Endodermal cell (in vitro differentiated cells): ENCODE measurements around the gene CCKAR. TPM values are rescaled to one million over a fixed set of nuclear protein-coding genes. Genes with fewer than 3 reads are reported as not detected.

Experiments used
- DNase-seq: peaks from one replicate; pipeline ENCODE4 v3.0.0-alpha.2; 2017
- H3K27ac ChIP-seq: 2 replicates; pipeline ENCODE4 v1.5.1; 2013; ENCODE audit warnings: mild to moderate bottlenecking, low read depth, low read length, moderate library complexity
- H3K27me3 ChIP-seq: 2 replicates; pipeline ENCODE4 v1.6.1; 2013; ENCODE audit warnings: mild to moderate bottlenecking, low read length, moderate library complexity; ENCODE audit not compliant: insufficient read depth, control insufficient read depth, poor library complexity, severe bottlenecking
- H3K36me3 ChIP-seq: 2 replicates; pipeline ENCODE4 v1.7.0; 2013; ENCODE audit warnings: mild to moderate bottlenecking, low read length, moderate library complexity; ENCODE audit not compliant: control insufficient read depth, insufficient read depth
- H3K4me1 ChIP-seq: one replicate; pipeline ENCODE4 v1.7.0; 2013; ENCODE audit warnings: low read length; ENCODE audit not compliant: control insufficient read depth, insufficient read depth
- H3K4me3 ChIP-seq: 2 replicates; pipeline ENCODE4 v1.5.1; 2013; ENCODE audit warnings: mild to moderate bottlenecking, low read length, moderate library complexity
- H3K9ac ChIP-seq: 2 replicates; pipeline ENCODE4 v1.6.1; 2013; ENCODE audit warnings: mild to moderate bottlenecking, low read length, moderate library complexity; ENCODE audit not compliant: poor library complexity, severe bottlenecking; ENCODE audit errors: extremely low read depth
- H3K9me3 ChIP-seq: 2 replicates; pipeline ENCODE4 v1.6.1; 2013; ENCODE audit warnings: mild to moderate bottlenecking, low read length, moderate library complexity; ENCODE audit not compliant: control insufficient read depth
- H3K27ac Mint-ChIP-seq: 2 replicates; pipeline ENCODE4 v1.8.0; 2020; ENCODE audit warnings: mixed read lengths
- H3K27me3 Mint-ChIP-seq: 2 replicates; pipeline ENCODE4 v1.8.0; 2021; ENCODE audit warnings: mild to moderate bottlenecking, mixed read lengths; ENCODE audit not compliant: insufficient read depth
- H3K36me3 Mint-ChIP-seq: 2 replicates; pipeline ENCODE4 v1.8.0; 2020; ENCODE audit warnings: low read depth, mixed read lengths
- H3K4me1 Mint-ChIP-seq: 2 replicates; pipeline ENCODE4 v1.8.0; 2020; ENCODE audit warnings: mixed read lengths
- H3K4me3 Mint-ChIP-seq: 2 replicates; pipeline ENCODE4 v1.8.0; 2020; ENCODE audit warnings: mild to moderate bottlenecking, moderate library complexity, mixed read lengths
- H3K9me3 Mint-ChIP-seq: 2 replicates; pipeline ENCODE4 v1.8.0; 2020; ENCODE audit warnings: mild to moderate bottlenecking, mixed read lengths
- WGBS, 2 experiments: methylation state at CpG; one replicate each; pipeline versions ENCODE4 v1.1.5 to v1.1.7; 2013; ENCODE audit warnings: missing lambda C conversion rate in 2 of 2, mixed read lengths in 1 of 2; ENCODE audit not compliant: insufficient coverage in 1 of 2, insufficient read length in 1 of 2; 5-methylcytosine and 5-hydroxymethylcytosine counted together
- total RNA-seq, 2 donors: library from RNA; stranded (reverse); fragmentation: NEBNext Ultra II Directional in 1 of 2; extraction: Animal tissue kit (Norgen Biotek cat#: 25700) in 1 of 2; gene quantifications; 2 replicates in 1 of 2; 3 replicates in 1 of 2; pipeline ENCODE4 v1.2.1, GENCODE V29; 2021
- TF ChIP-seq, protein P1 (sequence below): fragments of 200-600 bp; sonication (generic); conservative IDR thresholded peaks from 2 replicates; pipeline ENCODE4 v1.5.0; 2021; ENCODE audit warnings: antibody characterized with exemption, mild to moderate bottlenecking

CCKAR gene
- total RNA-seq, 2 donors from 2014 or later, result not detected

DNA sequence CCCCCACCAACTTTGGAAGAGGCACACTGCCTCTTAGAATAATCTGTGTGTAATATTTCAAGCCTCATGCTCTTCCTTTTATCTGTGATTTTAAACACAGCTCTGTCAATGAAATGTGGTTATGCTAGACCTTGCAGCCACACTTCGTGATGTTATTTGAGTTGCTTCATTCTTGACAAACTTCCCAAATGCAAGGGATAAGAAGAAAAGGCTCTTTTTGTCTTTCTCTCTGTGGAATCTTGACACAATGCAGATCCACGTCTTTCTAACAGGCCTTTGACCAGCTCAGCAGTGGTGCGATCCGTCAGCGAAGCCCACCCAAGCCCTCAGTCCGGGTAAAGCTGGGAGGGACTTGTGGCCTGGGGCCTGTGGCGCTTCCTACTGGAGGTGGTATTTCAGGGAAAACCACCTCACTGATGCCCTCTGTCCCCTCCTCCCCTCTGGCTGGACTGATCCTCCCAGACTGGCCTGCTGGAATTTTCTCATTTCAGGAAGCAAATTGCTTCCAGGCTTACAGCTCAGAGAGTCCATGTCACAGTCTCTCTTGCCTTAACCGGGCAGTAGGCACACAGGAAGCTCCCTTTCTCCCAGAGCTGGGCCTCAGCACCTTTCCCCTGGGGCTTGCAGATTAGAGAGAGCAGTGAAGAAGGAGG lies 19.5 kb upstream of the CCKAR start:
- Mint-ChIP-seq H3K9me3 (no peaks in the 10 kb centered on the region), H3K4me3 (no peak overlapping the region), H3K36me3 (no peaks in the 10 kb centered on the region), H3K27me3 (no peaks in the 10 kb centered on the region), H3K4me1 (peaks cover 2% of the 10 kb centered on the region), H3K27ac (no peak overlapping the region)
- Histone ChIP-seq H3K27me3 (no peaks in the 10 kb centered on the region), H3K9me3 (no peaks in the 10 kb centered on the region), H3K27ac (no peak overlapping the region), H3K4me3 (no peak overlapping the region), H3K4me1 (no peaks in the 10 kb centered on the region), H3K9ac (no peak overlapping the region), H3K36me3 (no peaks in the 10 kb centered on the region)
- no peak for DNase-seq
- TF ChIP-seq, protein P1, sequence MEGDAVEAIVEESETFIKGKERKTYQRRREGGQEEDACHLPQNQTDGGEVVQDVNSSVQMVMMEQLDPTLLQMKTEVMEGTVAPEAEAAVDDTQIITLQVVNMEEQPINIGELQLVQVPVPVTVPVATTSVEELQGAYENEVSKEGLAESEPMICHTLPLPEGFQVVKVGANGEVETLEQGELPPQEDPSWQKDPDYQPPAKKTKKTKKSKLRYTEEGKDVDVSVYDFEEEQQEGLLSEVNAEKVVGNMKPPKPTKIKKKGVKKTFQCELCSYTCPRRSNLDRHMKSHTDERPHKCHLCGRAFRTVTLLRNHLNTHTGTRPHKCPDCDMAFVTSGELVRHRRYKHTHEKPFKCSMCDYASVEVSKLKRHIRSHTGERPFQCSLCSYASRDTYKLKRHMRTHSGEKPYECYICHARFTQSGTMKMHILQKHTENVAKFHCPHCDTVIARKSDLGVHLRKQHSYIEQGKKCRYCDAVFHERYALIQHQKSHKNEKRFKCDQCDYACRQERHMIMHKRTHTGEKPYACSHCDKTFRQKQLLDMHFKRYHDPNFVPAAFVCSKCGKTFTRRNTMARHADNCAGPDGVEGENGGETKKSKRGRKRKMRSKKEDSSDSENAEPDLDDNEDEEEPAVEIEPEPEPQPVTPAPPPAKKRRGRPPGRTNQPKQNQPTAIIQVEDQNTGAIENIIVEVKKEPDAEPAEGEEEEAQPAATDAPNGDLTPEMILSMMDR, result no peak
- 86 to 89% methylated on average over 1 to 8 of the region's 8 CpGs for WGBS, 2 experiments

DNA sequence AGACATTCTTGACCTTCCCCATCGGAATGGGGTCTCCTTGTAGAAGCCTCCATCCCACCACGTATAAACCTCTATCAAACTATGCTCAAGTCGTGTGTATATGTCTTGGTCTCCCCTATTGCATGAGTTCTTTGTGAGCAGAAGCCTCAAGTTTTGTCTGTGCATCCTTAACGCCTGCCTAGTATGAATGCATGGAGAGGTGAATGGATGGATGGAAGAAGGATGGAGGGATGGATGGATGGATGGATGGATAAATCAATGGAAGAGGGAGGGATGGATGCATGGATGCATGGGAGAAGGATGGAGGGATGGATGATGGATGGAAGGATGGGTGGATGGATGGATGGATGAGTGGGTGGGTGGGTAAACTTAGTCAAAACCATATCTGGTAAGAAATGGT lies 17.0 kb upstream of the CCKAR start:
- no peak for DNase-seq
- no peaks in the 10 kb centered on the region for H3K9me3 ChIP-seq
- no peak overlapping the region for H3K27ac Mint-ChIP-seq
- no peaks in the 10 kb centered on the region for H3K27me3 ChIP-seq
- no peak overlapping the region for H3K9ac ChIP-seq
- no peaks in the 10 kb centered on the region for H3K4me1 ChIP-seq
- H3K4me1 Mint-ChIP-seq, result no peaks in the 10 kb centered on the region
- no peaks in the 10 kb centered on the region for H3K9me3 Mint-ChIP-seq
- no peak overlapping the region for H3K27ac ChIP-seq
- H3K4me3 ChIP-seq, result no peak overlapping the region
- H3K36me3 ChIP-seq, result no peaks in the 10 kb centered on the region
- H3K4me3 Mint-ChIP-seq, result no peak overlapping the region
- H3K27me3 Mint-ChIP-seq, result no peaks in the 10 kb centered on the region
- H3K36me3 Mint-ChIP-seq, result no peaks in the 10 kb centered on the region
- WGBS, 2 experiments, result 94 to 97% methylated on average over 4 of the region's 4 CpGs
- TF ChIP-seq, protein P1, result no peak

DNA sequence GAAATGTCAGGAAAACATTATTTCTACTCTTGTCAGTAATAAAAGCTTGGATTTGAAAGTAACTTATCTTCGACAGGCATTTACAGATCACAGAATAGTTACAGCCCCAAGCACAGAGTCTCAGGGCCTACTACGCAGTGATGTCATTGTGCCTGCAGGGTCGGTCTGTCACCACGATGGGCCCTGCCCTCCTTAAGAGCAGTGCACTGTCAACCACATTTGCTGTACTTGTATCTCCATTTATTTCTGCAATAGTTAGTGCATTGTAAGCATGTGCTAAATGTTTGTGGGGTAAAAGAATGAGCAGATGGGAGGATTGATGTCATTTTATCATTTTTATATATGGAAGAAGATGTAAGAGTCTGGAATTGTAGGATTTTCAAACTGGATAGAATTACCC lies 13.6 kb upstream of the CCKAR start:
- H3K36me3 Mint-ChIP-seq, result no peaks in the 10 kb centered on the region
- H3K27me3 Mint-ChIP-seq, result no peaks in the 10 kb centered on the region
- no peak overlapping the region for H3K27ac ChIP-seq

More for the DNA sequence above, 13.6 kb upstream of the CCKAR start:
- H3K36me3 ChIP-seq, result no peaks in the 10 kb centered on the region
- Mint-ChIP-seq H3K27ac (no peak overlapping the region), H3K9me3 (no peaks in the 10 kb centered on the region), H3K4me1 (no peaks in the 10 kb centered on the region), H3K4me3 (no peak overlapping the region)
- TF ChIP-seq, protein P1, result no peak
- no peak overlapping the region for H3K4me3 ChIP-seq
- H3K27me3 ChIP-seq, result no peaks in the 10 kb centered on the region
- H3K9me3 ChIP-seq, result no peaks in the 10 kb centered on the region
- WGBS, 2 experiments, result 88 to 100% methylated on average over 2 to 4 of the region's 4 CpGs
- H3K4me1 ChIP-seq, result no peaks in the 10 kb centered on the region
- no peak overlapping the region for H3K9ac ChIP-seq
- DNase-seq, result no peak
